ENCODE measurements around the gene ZNF83.

GRCh38 chr19:52585604-52586003, 52.6 kb downstream of the ZNF83 start:
- no peak for TF ChIP-seq CTCF (IDR thresholded peaks at IDR 0.05)
- no peak for TF ChIP-seq POLR2A (IDR thresholded peaks at IDR 0.05)
